NCI-H774 (cell line): ENCODE data around the gene PECR.

Experiments
- DNase-seq: peaks from one replicate; lab custom pipeline; 2025; lab: John Stamatoyannopoulos, UW

PECR gene

DNA sequence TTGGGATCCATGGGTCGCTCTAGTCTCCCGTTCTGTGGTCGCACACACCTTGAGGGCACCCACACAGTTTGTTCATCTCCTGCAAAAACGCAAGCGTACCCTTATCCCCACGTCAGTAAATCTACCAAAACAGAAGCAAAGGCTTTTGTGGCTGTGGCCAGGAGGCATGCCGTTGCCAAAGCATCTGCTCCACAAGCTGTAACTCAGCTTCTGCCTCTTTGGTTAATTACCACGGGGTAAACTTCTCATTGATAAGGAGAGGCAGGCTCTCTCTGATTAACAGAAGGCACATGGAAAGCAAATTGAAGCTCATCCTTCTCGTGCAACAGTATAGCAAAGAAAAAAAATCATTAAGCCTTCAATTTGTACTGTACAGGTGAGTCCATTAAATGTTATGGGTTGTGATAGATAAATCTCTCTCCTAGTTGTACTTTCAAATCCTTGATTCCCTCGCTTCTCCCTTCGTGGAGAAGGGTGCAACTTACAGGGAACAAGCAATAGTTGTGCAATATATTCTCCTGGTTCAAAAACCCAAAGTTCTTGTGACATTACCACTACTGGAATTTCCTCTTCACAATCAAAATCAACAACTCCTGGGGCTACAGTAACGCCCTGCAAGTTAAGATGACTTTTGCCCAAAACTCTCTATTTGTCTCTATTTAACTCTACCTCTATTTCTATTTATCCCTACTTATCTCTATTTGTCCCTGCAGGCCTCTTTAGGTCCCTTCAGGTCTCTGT lies 10.3 kb downstream of the PECR start:
- DNase-seq: no peak

- no peak for DNase-seq
Observed at GRCh38 chr2:216070195-216070594, 11.4 kb downstream of the PECR start.

- no peak for DNase-seq
Observed at GRCh38 chr2:216069028-216069427, 12.6 kb downstream of the PECR start.

DNA sequence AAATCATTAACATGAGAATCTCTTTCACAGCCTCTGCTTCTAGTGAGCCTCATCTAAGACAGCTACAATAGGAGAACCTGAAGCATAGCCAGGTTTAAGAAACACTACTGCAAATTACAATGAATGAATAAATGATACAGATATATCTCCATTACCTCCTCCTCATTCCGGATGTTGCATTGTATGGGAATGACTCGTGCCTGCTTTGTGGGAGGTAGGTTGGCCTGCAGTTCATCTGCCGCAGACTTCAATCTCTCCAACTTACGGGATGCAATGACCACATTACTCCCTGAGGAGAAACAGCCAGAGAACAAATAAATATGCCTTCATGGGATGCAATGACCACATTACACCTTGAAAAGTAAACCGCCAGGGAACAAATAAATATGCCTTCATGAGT lies 15.4 kb downstream of the PECR start:
- DNase-seq: no peak

DNA sequence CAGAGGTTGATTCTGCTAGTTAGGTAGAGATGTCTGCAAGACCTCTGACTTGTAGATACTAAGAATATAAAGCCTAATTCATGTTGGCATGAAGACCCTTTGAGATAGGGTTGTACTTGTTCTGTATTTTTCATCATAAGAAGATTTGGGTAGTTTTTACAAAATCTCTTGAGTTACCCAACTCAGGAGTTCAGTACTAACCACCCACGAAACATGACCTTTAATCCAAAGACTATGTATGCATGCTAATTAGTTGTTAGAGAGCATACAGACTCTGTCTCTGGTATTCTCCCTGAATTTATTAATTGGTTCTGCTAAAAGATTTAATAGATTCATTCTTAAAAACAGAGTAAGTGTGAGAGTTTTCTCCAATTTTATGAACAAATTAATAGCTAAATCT lies 16.9 kb downstream of the PECR start:
- DNase-seq: no peak

- no peak for DNase-seq
Observed at GRCh38 chr2:216064014-216064630, 17.5 kb downstream of the PECR start.

- no peak for DNase-seq
Observed at GRCh38 chr2:216059233-216059834, 22.3 kb downstream of the PECR start.

GRCh38 chr2:216057688-216058193 lies 23.9 kb downstream of the PECR start:
- DNase-seq: no peak

GRCh38 chr2:216056739-216057138 lies 24.9 kb downstream of the PECR start:
- DNase-seq: no peak

DNA sequence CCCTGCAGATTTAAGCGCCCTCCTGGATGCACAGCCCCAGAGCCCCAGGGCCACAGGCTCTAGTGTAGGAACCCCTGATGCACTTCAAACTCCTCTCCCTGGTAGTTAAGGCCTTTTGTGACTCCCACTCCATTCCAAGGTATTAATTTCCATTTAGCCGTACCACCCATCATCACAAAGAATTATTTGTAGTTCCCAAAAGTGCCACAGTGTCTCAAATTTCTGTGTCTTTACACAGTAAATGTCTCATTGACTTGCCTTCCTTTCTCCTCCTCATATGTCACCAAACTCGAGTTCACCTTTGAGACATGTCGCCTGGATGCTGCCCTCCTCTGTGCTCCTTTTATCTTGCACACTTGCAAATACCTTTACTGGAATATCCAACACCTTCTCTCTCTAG lies 25.9 kb downstream of the PECR start:
- no peak for DNase-seq

DNA sequence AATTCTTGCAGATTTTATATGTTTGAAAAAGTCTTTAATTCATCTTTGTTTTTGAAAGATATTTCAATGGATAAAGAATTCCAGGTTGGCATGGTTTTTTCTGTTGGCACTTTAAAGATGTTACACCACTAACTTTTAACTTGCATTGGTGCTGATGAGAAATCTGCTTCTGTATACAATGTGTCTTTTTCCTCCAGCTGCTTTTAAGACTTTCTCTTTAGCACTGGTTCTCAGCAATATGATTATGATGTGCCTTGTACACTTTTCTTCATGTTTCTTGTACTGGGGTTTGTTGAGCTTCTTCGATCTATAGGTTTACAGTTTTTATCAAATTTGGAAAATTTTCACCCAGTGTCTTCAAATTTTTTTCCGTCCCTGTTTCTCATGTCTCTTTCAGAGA lies 29.2 kb downstream of the PECR start:
- DNase-seq: no peak

DNA sequence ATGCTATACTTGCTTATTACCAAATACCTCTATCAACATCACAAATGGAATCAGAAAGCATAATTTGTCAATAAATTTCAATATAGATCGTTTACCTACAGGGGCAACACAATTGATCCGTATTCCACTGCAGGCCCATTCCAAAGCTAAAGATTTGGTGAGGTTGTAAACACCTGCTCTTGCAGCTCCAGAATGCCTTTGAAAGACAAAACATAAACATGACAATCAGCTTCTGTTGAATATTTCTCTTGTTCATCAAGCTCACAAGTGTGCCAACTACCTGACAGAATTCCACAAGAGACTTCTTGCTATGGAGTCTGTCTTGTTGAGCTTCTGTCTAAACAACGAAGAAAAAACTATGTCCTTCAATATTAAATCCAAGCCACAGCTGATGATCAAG lies 30.3 kb downstream of the PECR start:
- no peak for DNase-seq

GRCh38 chr2:216049452-216049851 lies 32.2 kb downstream of the PECR start:
- DNase-seq: no peak

DNA sequence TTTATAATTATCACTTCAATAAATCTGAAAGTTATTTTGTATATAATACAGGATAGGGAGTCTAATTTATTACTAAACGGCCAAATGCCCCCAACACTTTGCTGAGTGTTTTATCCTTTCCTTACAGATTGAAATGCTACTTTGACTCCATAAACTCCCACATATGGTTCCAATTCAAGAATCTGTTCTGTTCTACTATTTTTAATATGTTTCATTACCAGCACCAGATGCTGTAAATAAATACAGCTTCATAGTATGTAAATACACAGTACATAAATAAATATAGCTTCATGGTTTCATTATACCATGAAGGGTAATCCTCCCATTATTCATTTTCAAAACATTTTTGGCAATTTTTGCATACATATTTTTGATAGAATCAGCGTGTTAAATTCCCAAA lies 34.2 kb downstream of the PECR start:
- DNase-seq: no peak

GRCh38 chr2:216044883-216045486 lies 36.6 kb downstream of the PECR start:
- DNase-seq: no peak

GRCh38 chr2:216043949-216044348 lies 37.7 kb downstream of the PECR start:
- no peak for DNase-seq

DNA sequence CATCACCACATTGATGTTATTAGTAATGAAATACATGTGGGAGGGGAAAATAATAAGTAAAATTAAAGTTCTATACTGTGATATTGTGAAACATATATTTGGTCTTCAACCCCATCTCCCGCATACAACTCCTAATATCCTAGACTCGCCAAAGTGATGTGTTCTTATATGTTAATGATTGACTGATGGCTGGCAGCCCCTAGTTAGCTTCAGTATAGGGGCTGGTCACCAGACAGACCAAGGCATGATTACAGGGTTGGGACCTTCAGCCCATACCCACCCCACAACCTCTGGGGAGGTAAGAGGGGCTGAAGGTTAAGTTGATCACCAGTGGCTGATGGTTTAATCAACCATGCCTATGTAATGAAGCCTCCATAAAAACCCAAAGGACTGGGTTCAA lies 40.2 kb downstream of the PECR start:
- DNase-seq: no peak

DNA sequence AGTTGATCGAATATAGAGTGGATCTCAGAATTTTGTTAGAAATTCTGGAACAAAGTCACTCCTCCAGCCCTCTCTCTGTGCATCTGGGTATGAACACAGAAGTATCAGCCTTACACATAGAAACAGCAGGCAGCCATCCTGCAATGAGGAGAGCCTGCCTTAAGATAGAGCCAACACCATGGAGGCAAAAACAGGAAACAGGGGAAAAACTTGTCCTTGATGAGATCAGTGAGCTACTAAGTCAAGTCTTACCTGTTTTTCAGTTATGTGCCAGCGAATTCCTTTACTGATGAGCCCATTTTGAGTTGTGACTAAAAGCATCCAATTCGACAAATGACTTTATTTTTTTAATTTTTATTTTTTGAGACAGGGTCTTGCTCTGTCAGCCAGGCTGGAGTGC lies 41.7 kb downstream of the PECR start:
- no peak for DNase-seq

DNA sequence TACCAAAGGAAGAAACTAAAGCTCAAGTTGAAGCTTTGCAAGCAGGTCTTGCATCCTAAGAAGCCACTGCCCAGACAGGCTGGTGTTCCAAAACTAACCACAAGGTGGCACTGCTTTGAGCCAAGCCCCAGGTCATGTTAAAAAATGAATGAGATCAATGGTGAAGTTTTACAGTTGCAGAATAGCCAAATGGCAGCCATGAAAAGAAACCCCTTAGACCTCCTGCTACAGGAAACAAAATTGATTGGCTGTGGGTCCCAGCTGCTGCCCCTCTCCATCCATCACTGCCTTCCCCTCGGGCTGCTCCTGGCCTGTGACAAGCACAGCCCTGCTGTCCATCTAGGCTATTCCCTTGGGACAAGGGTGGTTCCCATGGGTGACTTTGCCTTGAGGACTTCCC lies 47.5 kb downstream of the PECR start:
- DNase-seq: no peak

DNA sequence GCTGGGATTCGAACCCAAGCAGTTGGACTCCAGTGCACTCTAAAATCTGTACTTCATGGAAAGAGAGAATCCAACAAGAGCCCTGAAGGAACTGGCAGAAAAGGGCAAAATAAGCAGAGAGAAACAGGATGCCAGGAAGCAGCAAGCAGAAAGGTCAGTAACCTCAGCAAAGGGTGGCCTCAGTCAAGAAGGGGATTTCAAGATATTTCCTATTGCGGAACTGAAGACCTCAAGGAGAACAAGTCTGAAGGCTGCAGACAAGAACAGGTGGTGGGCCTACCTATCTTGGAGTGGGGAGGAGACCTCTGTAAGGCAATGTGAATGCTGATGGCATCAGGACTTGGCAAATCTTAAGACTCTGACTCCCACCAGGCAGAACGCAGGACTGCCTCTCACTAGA lies 48.2 kb downstream of the PECR start:
- DNase-seq: no peak

DNA sequence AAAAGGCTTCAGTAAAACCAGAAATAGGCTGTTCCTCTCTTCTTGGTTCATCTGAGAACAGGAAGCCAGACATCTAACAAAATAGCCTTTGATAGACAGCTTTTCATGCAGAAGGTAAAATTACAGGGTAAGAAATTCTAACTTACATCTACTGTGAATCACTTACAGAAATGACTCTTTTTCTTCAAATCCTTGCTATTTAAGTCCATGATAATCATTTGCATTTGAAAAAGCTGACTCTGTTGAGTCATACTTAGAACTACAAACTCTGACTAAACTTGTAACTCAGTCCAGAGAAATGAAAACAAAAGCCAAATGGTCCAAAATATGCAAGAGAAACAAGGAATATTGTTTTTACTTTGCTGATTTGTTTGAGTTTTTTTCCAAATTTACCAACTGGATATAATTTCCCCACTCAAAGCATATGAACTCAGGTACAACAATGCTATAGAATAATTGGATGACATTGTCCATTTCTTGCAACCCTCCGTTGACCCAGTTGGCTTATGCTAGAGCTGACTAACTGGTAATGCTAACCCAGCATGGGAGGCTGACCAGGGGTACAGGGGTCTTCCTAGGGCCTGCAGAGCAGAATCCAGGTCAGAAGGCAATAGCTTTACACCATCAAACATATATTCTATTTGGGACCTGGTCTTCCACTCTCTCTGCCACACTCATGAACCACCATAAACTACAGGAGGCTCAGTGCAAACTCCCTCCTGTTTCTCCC lies 49.5 kb downstream of the PECR start:
- no peak for DNase-seq

DNA sequence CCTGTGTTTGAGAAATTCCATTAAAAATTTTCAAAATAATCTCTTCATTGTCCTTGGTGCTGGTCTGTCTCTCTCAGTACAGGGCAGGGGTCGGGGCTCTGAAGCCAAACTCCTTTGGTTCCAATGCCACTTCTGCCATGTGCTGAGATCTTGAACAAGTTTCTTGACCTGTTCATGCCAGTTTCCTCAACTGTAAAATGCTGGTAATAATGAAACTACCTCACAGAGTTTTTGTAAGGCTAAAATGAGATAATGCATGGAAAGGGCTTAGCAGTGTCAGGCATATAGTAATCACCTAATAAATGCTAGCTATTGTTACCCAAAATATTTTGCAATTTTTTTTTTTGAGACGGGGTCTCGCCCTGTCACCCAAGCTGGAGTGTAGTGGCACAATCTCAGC lies 51.4 kb downstream of the PECR start:
- no peak for DNase-seq
